CD4-positive, alpha-beta T cell (primary cell): ENCODE results near the gene TLNRD1. TPM values are rescaled to one million over a fixed set of nuclear protein-coding genes. Genes with fewer than 3 reads are reported as not detected.

Source experiments
- ATAC-seq: fragments of 200-7000 bp; cut with Tn5 transposase; one replicate; pipeline ENCODE4 v1.10.0; 2022; ENCODE audit warnings: mild to moderate bottlenecking; ENCODE audit not compliant: poor library complexity
- CTCF ChIA-PET: fragments of 350-600 bp; sonication (Branson Sonifier 250); formaldehyde crosslinking; loops from one replicate; lab custom pipeline; 2021; ENCODE audit warnings: antibody characterized with exemption, inconsistent platforms; lab: Charles Lee
- POLR2A ChIA-PET: fragments of 350-600 bp; sonication (Branson Sonifier 250); formaldehyde crosslinking; loops from one replicate; lab custom pipeline; 2021; ENCODE audit warnings: antibody characterized with exemption, inconsistent platforms; lab: Charles Lee
- DNase-seq, 14 experiments: peaks; one replicate each; pipeline ENCODE4 v3.0.0-alpha.2; 2013 to 2020; ENCODE audit warnings: mixed read lengths in 2 of 14
- H3K27ac ChIP-seq, 2 donors: one replicate each; pipeline versions ENCODE4 v1.5.1 to v1.7.0; 2013; ENCODE audit warnings: low read length in 2 of 2, low read depth in 1 of 2, mild to moderate bottlenecking in 1 of 2
- H3K27me3 ChIP-seq, 2 experiments: 1 replicate in 1 of 2; 2 replicates in 1 of 2; pipeline versions ENCODE4 v1.6.1 to v1.7.0; 2013; ENCODE audit warnings: low read length in 2 of 2, control low read depth in 1 of 2, mild to moderate bottlenecking in 1 of 2, moderate library complexity in 1 of 2; ENCODE audit not compliant: insufficient read depth in 2 of 2, control insufficient read depth in 1 of 2
- H3K36me3 ChIP-seq: one replicate; pipeline ENCODE4 v1.6.1; 2013; ENCODE audit warnings: low read length, control low read depth; ENCODE audit not compliant: insufficient read depth
- H3K4me1 ChIP-seq: one replicate; pipeline ENCODE4 v1.6.1; 2013; ENCODE audit warnings: low read length, control low read depth; ENCODE audit not compliant: insufficient read depth
- H3K4me3 ChIP-seq: one replicate; pipeline ENCODE4 v1.5.1; 2013; ENCODE audit warnings: mild to moderate bottlenecking, low read length, moderate library complexity
- H3K9me3 ChIP-seq, 2 experiments: 1 replicate in 1 of 2; 2 replicates in 1 of 2; pipeline versions ENCODE4 v1.6.1 to v1.7.0; 2013; ENCODE audit warnings: low read length in 2 of 2, mild to moderate bottlenecking in 2 of 2, control low read depth in 1 of 2, moderate library complexity in 1 of 2; ENCODE audit not compliant: control insufficient read depth in 1 of 2, insufficient read depth in 1 of 2
- H3K27ac Mint-ChIP-seq: one replicate; pipeline ENCODE4 v1.8.0; 2020; ENCODE audit warnings: mixed read lengths
- H3K27me3 Mint-ChIP-seq: one replicate; pipeline ENCODE4 v1.8.0; 2021; ENCODE audit warnings: mixed read lengths
- H3K36me3 Mint-ChIP-seq: one replicate; pipeline ENCODE4 v1.8.0; 2021; ENCODE audit warnings: low read depth, mixed read lengths
- H3K4me1 Mint-ChIP-seq: one replicate; pipeline ENCODE4 v1.8.0; 2021; ENCODE audit warnings: low read depth, mixed read lengths
- H3K4me3 Mint-ChIP-seq: one replicate; pipeline ENCODE4 v1.8.0; 2020; ENCODE audit warnings: mild to moderate bottlenecking, mixed read lengths
- H3K9me3 Mint-ChIP-seq: one replicate; pipeline ENCODE4 v1.8.0; 2020; ENCODE audit warnings: mixed read lengths
- intact Hi-C, 2 experiments: fragments of 100-400 bp; cut with DNase I in 1 of 2; cut with micrococcal nuclease in 1 of 2; formaldehyde crosslinking; loops; one replicate each; pipeline versions ENCODE4 v1.15.1 to v1.9.0; 2023 to 2025; cut with DNase I, micrococcal nuclease
- total RNA-seq, 174 experiments: library from RNA in 2 of 174; stranded (reverse) in 2 of 174; gene quantifications; one replicate each; pipeline ENCODE4 v1.2.3 and lab custom pipeline; 2021 to 2026
- TF ChIP-seq, protein P1 (sequence below): fragments of 200-600 bp; IDR thresholded peaks from one replicate; pipeline ENCODE4 v1.8.0; 2022; ENCODE audit warnings: antibody characterized with exemption, mild to moderate bottlenecking

TLNRD1 gene
- total RNA-seq, 2 experiments from 2014 or later, result 10.5 to 12.3 TPM

DNA sequence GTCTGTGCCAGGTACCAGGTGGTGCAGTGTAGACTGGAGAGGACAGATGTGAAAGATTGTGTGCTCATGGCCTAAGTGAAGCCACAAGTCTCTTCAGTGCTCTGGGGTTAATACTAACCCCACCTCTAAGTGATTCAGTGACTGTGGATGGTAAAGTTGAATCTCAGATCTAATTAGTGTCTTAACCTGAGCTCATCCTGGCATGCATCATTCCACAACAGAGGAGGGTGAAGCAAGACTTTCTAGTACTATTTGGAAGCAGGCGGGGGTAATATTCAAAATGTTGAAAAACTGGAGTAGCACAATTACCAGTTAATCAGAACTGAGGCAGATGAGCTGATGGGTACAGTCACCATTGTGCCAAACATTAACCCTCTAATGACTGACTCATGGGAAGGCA lies 8.3 kb upstream of the TLNRD1 start:
- Histone ChIP-seq H3K9me3 (peaks cover 0 to 6% of the 10 kb centered on the region in 2 experiments), H3K27ac (no peak overlapping the region), H3K27me3 (no peaks in the 10 kb centered on the region), H3K4me3 (no peak overlapping the region), H3K4me1 (peaks cover 26% of the 10 kb centered on the region), H3K36me3 (no peaks in the 10 kb centered on the region)
- Mint-ChIP-seq H3K4me1 (peaks cover 60% of the 10 kb centered on the region), H3K9me3 (no peaks in the 10 kb centered on the region), H3K4me3 (no peak overlapping the region), H3K36me3 (peaks cover 11% of the 10 kb centered on the region), H3K27ac (no peak overlapping the region), H3K27me3 (no peaks in the 10 kb centered on the region)
- CTCF ChIA-PET, result interaction anchor here (1.1 to 3.9 kb wide), 2 partner anchors 9 to 18 kb away, joined by 3 to 15 read pairs; partner anchors contain the start of gene TLNRD1
- intact Hi-C loops, result loop anchor here in 1 of 2 experiments (5.0 to 10.0 kb wide), 5 partner anchors 298 to 938 kb away; partner anchors contain the start of genes ABHD17C, FAH and ZFAND6
- POLR2A ChIA-PET, result no interaction called here
- ATAC-seq (no peak), DNase-seq (no peak)
- TF ChIP-seq, protein P1, sequence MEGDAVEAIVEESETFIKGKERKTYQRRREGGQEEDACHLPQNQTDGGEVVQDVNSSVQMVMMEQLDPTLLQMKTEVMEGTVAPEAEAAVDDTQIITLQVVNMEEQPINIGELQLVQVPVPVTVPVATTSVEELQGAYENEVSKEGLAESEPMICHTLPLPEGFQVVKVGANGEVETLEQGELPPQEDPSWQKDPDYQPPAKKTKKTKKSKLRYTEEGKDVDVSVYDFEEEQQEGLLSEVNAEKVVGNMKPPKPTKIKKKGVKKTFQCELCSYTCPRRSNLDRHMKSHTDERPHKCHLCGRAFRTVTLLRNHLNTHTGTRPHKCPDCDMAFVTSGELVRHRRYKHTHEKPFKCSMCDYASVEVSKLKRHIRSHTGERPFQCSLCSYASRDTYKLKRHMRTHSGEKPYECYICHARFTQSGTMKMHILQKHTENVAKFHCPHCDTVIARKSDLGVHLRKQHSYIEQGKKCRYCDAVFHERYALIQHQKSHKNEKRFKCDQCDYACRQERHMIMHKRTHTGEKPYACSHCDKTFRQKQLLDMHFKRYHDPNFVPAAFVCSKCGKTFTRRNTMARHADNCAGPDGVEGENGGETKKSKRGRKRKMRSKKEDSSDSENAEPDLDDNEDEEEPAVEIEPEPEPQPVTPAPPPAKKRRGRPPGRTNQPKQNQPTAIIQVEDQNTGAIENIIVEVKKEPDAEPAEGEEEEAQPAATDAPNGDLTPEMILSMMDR, result no peak

GRCh38 chr15:80996247-80996646 lies 4.5 kb upstream of the TLNRD1 start:
- Histone ChIP-seq H3K9me3 (peaks cover 0 to 6% of the 10 kb centered on the region in 2 experiments), H3K27me3 (no peaks in the 10 kb centered on the region), H3K4me3 (no peak overlapping the region), H3K27ac (no peak overlapping the region), H3K36me3 (no peaks in the 10 kb centered on the region), H3K4me1 (peaks cover 21% of the 10 kb centered on the region)
- ATAC-seq (no peak), DNase-seq (peak in 3 of 14 experiments; percentile 27 to 59 (median 54))
- Mint-ChIP-seq H3K27ac (no peak overlapping the region), H3K4me3 (peak overlapping the region; percentile 1), H3K36me3 (peaks cover 8% of the 10 kb centered on the region), H3K4me1 (peaks cover 55% of the 10 kb centered on the region), H3K27me3 (no peaks in the 10 kb centered on the region), H3K9me3 (no peaks in the 10 kb centered on the region)
- intact Hi-C loops, result loop anchor here in 1 of 2 experiments (5.0 to 10.0 kb wide), 7 partner anchors 111 to 1546 kb away; partner anchors contain the start of genes ABHD17C, RPS17 and ZFAND6
- TF ChIP-seq, protein P1, result peak; percentile 39
- ChIA-PET CTCF (interaction anchor here (0.6 kb wide), 1 partner anchor 19 kb away, joined by 3 read pairs; no protein-coding TSS in a partner anchor), POLR2A (no interaction called here)

DNA sequence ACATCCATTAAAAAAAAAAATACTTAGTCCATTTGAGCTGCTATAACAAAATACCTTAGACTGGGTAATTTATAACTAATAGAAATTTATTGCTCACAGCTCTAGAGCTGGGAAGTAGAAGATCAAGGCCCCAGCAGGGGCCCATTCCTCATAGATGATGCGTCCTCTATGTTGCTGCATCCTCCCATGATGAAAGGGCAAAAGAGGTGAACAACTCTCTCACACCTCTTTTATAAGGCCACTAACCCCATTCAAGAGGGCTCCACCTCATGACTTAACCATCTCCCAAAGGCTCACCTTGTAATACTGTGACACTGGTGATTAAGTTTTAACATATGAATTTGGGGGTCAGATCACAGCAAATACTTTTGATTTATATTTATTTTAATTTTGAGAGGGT lies 3.0 kb upstream of the TLNRD1 start:
- Histone ChIP-seq H3K9me3 (peaks cover 0 to 6% of the 10 kb centered on the region in 2 experiments), H3K36me3 (no peaks in the 10 kb centered on the region), H3K4me3 (no peak overlapping the region), H3K27ac (no peak overlapping the region), H3K4me1 (peaks cover 27% of the 10 kb centered on the region), H3K27me3 (no peaks in the 10 kb centered on the region)
- ATAC-seq, result no peak
- CTCF ChIA-PET, result no interaction called here
- H3K36me3 Mint-ChIP-seq, result peaks cover 8% of the 10 kb centered on the region
- H3K4me3 Mint-ChIP-seq, result no peak overlapping the region
- H3K27me3 Mint-ChIP-seq, result no peaks in the 10 kb centered on the region
- H3K9me3 Mint-ChIP-seq, result no peaks in the 10 kb centered on the region
- intact Hi-C loops, result loop anchor here in 1 of 2 experiments (1.0 to 10.0 kb wide), 8 partner anchors 7 to 1545 kb away; partner anchors contain the start of genes ABHD17C, RPS17 and ZFAND6
- POLR2A ChIA-PET, result interaction anchor here (1.0 kb wide), 1 partner anchor 299 kb away, joined by 3 read pairs; no protein-coding TSS in a partner anchor
- no peak overlapping the region for H3K27ac Mint-ChIP-seq
- H3K4me1 Mint-ChIP-seq, result peaks cover 41% of the 10 kb centered on the region
- DNase-seq, result no peak
- TF ChIP-seq, protein P1, result no peak
